Natural killer cell (primary cell): ENCODE data around the gene SYNJ2. TPM values are rescaled to one million over a fixed set of nuclear protein-coding genes. Genes with fewer than 3 reads are reported as not detected.

Experiments
- ATAC-seq, 3 donors: fragments of 150-1000 bp in 2 of 3; fragments of 200-7000 bp in 1 of 3; cut with Tn5 transposase; 1 replicate in 1 of 3; 2 replicates in 2 of 3; pipeline ENCODE4 v1.10.0; 2021; ENCODE audit warnings: mild to moderate bottlenecking in 2 of 3, moderate library complexity in 2 of 3
- DNase-seq, 2 donors: peaks; one replicate each; pipeline versions ENCODE4 v3.0.0 to v3.0.0-alpha.2; 2013 to 2021; ENCODE audit warnings: mixed read lengths in 1 of 2
- H3K27ac ChIP-seq: one replicate; pipeline ENCODE4 v1.5.1; 2013; ENCODE audit warnings: mild to moderate bottlenecking, low read length
- H3K27me3 ChIP-seq: one replicate; pipeline ENCODE4 v1.6.1; 2013; ENCODE audit warnings: low read length; ENCODE audit not compliant: control insufficient read depth, insufficient read depth
- H3K36me3 ChIP-seq: one replicate; pipeline ENCODE4 v1.6.1; 2013; ENCODE audit warnings: low read length; ENCODE audit not compliant: control insufficient read depth, insufficient read depth
- H3K4me1 ChIP-seq: one replicate; pipeline ENCODE4 v1.6.1; 2013; ENCODE audit warnings: low read length; ENCODE audit not compliant: control insufficient read depth, insufficient read depth
- H3K4me3 ChIP-seq: one replicate; pipeline ENCODE4 v1.5.1; 2013; ENCODE audit warnings: low read length
- H3K9me3 ChIP-seq: one replicate; pipeline ENCODE4 v1.6.1; 2013; ENCODE audit warnings: low read length; ENCODE audit not compliant: control insufficient read depth, insufficient read depth
- H3K27ac Mint-ChIP-seq, 2 donors: one replicate each; pipeline ENCODE4 v1.8.0; 2022; ENCODE audit warnings: mild to moderate bottlenecking in 2 of 2, mixed read lengths in 2 of 2, moderate library complexity in 1 of 2
- H3K27me3 Mint-ChIP-seq, 2 donors: one replicate each; pipeline ENCODE4 v1.8.0; 2022; ENCODE audit warnings: low read depth in 2 of 2, mixed read lengths in 2 of 2
- H3K36me3 Mint-ChIP-seq: one replicate; pipeline ENCODE4 v1.8.0; 2022; ENCODE audit warnings: mixed read lengths
- H3K4me1 Mint-ChIP-seq, 2 donors: one replicate each; pipeline ENCODE4 v1.8.0; 2022; ENCODE audit warnings: mixed read lengths in 2 of 2
- H3K4me3 Mint-ChIP-seq: one replicate; pipeline ENCODE4 v1.8.0; 2022; ENCODE audit warnings: mild to moderate bottlenecking, moderate library complexity, mixed read lengths
- H3K9me3 Mint-ChIP-seq, 2 donors: one replicate each; pipeline ENCODE4 v1.8.0; 2022; ENCODE audit warnings: mixed read lengths in 2 of 2
- WGBS: methylation state at CpG from one replicate; pipeline ENCODE4 v1.1.7; 2013; ENCODE audit warnings: missing lambda C conversion rate; ENCODE audit not compliant: insufficient coverage; 5-methylcytosine and 5-hydroxymethylcytosine counted together
- intact Hi-C: fragments of 100-400 bp; cut with micrococcal nuclease; formaldehyde crosslinking; loops from one replicate; pipeline ENCODE4 v1.14.2; 2022
- total RNA-seq, 4 donors: library from RNA; stranded (reverse); fragments of 120-200 nt in 1 of 4; gene quantifications; one replicate each; pipeline versions ENCODE4 v1.2.3 to v1.2.4, GENCODE V29; 2013 to 2022
- TF ChIP-seq, protein P1 (sequence below): fragments of 200-600 bp; IDR thresholded peaks from one replicate; pipeline ENCODE4 v1.8.0; 2022; ENCODE audit warnings: antibody characterized with exemption

The SYNJ2 gene
- total RNA-seq, 3 donors from 2014 or later (not counting 1 experiment from before 2014, with no cell fraction given), result 24.4 to 47.0 (median 28.0) TPM

DNA sequence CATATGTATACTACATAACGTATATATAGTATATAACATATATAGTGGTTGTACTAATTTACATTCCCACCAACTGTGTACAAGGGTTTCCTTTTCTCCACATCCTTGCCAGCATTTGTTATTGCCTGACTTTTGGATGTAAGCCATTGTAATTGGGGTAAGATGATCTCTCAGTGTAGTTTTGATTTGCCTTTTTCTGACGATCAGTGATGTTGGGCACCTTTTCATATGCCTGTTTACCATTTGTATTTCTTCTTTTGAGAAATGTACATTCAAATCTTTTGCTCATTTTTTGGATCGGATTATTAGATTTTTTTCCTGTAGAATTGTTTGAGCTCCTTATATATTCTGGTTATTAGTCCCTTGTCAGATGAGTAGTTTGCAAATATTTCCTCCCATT is 11.4 kb downstream of the SYNJ2 start:
- H3K36me3 ChIP-seq, result no peaks in the 10 kb centered on the region
- no peak overlapping the region for H3K4me3 ChIP-seq
- H3K9me3 ChIP-seq, result no peaks in the 10 kb centered on the region
- intact Hi-C loops, result no loop called here
- H3K27ac ChIP-seq, result no peak overlapping the region
- no peak for ATAC-seq
- TF ChIP-seq, protein P1, sequence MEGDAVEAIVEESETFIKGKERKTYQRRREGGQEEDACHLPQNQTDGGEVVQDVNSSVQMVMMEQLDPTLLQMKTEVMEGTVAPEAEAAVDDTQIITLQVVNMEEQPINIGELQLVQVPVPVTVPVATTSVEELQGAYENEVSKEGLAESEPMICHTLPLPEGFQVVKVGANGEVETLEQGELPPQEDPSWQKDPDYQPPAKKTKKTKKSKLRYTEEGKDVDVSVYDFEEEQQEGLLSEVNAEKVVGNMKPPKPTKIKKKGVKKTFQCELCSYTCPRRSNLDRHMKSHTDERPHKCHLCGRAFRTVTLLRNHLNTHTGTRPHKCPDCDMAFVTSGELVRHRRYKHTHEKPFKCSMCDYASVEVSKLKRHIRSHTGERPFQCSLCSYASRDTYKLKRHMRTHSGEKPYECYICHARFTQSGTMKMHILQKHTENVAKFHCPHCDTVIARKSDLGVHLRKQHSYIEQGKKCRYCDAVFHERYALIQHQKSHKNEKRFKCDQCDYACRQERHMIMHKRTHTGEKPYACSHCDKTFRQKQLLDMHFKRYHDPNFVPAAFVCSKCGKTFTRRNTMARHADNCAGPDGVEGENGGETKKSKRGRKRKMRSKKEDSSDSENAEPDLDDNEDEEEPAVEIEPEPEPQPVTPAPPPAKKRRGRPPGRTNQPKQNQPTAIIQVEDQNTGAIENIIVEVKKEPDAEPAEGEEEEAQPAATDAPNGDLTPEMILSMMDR, result no peak
- Mint-ChIP-seq H3K36me3 (no peaks in the 10 kb centered on the region), H3K27ac (no peak overlapping the region), H3K4me1 (peaks cover 64 to 77% of the 10 kb centered on the region in 2 donors), H3K27me3 (no peaks in the 10 kb centered on the region), H3K4me3 (no peak overlapping the region), H3K9me3 (no peaks in the 10 kb centered on the region)
- no peaks in the 10 kb centered on the region for H3K27me3 ChIP-seq
- 72% methylated on average over 2 of the region's 3 CpGs for WGBS
- DNase-seq, result no peak
- peaks cover 22% of the 10 kb centered on the region for H3K4me1 ChIP-seq

DNA sequence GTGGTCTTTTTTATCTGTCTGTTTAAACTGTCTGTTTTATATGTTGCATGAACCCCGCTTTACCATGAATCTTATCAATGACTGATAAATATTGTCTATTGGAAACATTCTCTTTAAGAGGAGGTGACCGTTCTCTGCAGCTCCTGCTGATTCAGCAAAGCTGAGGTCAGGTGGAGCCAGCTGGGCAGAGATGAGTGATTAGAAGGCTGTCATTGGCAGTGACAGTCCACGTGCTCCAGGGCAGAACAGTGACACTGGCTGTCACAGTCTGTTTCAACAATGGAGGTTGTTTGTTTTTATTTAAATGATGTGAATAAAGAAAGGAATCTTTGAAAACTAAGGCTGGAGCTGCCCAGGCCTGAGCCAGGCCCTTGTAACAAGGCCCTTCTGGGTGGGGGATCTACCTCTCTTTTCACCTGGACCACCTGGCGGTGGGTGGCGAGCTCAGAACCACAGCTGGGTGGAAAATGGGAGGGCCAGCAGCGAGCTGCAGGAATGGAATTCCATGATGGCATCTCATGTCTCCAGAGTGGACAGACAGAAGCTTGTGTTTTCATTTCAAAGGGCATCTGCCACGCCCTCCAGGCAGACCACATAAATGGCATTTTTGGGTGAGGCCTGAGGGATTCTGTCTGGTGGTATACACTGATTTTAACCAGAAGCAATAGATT is 12.6 kb downstream of the SYNJ2 start:
- TF ChIP-seq, protein P1, result no peak
- no peaks in the 10 kb centered on the region for H3K36me3 ChIP-seq
- H3K27me3 ChIP-seq, result no peaks in the 10 kb centered on the region
- ATAC-seq, result no peak
- Mint-ChIP-seq H3K9me3 (no peaks in the 10 kb centered on the region), H3K4me1 (peaks cover 63 to 78% of the 10 kb centered on the region in 2 donors), H3K27me3 (no peaks in the 10 kb centered on the region), H3K4me3 (no peak overlapping the region), H3K36me3 (no peaks in the 10 kb centered on the region), H3K27ac (peak overlapping the region in 1 of 2 donors; percentile 36)
- no peak overlapping the region for H3K4me3 ChIP-seq
- no peak overlapping the region for H3K27ac ChIP-seq
- 92% methylated on average over 6 of the region's 7 CpGs for WGBS
- DNase-seq, result no peak
- intact Hi-C loops, result no loop called here
- H3K4me1 ChIP-seq, result peaks cover 15% of the 10 kb centered on the region
- no peaks in the 10 kb centered on the region for H3K9me3 ChIP-seq

DNA sequence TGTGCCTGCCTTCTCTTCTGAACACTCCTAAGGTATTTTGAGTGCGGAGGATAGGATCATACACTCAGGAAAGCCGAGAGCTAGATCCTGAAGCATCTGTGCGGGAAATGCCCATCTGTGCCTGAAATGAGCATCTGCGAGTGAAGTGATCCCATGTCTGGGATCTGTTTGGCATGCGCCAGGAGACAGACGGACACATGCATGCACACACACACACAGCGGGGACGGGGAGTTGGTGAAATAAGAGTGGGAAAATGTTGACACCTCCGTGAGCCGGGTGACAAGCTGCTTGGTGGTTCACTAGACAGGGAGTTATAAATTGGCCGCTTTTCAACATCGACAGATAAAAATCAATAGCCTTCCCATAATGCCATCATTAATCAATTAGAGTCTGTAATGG is 13.8 kb downstream of the SYNJ2 start:
- peaks cover 57 to 75% of the 10 kb centered on the region in 2 donors for H3K4me1 Mint-ChIP-seq

More for the DNA sequence above, 13.8 kb downstream of the SYNJ2 start:
- H3K27ac Mint-ChIP-seq, result no peak overlapping the region
- Histone ChIP-seq H3K9me3 (no peaks in the 10 kb centered on the region), H3K27me3 (no peaks in the 10 kb centered on the region), H3K4me3 (no peak overlapping the region), H3K4me1 (peaks cover 4% of the 10 kb centered on the region), H3K36me3 (no peaks in the 10 kb centered on the region), H3K27ac (no peak overlapping the region)
- H3K9me3 Mint-ChIP-seq, result no peaks in the 10 kb centered on the region
- ATAC-seq (no peak), DNase-seq (no peak)
- H3K36me3 Mint-ChIP-seq, result no peaks in the 10 kb centered on the region
- intact Hi-C loops, result no loop called here
- H3K4me3 Mint-ChIP-seq, result no peak overlapping the region
- TF ChIP-seq, protein P1, result no peak
- 97% methylated on average over 11 of the region's 12 CpGs for WGBS
- no peaks in the 10 kb centered on the region for H3K27me3 Mint-ChIP-seq
